ENCODE data around the gene SUV39H1. TPM values are rescaled to one million over a fixed set of nuclear protein-coding genes. Genes with fewer than 3 reads are reported as not detected.
A peak's percentile ranks its signal among the peaks of the same experiment; 100 is the strongest.
"Not testable (repeated sequence)": the region's sequence is repeated elsewhere in the genome, so short reads cannot be mapped to it uniquely, and the experiment has no call there.

SUV39H1 gene, protein sequence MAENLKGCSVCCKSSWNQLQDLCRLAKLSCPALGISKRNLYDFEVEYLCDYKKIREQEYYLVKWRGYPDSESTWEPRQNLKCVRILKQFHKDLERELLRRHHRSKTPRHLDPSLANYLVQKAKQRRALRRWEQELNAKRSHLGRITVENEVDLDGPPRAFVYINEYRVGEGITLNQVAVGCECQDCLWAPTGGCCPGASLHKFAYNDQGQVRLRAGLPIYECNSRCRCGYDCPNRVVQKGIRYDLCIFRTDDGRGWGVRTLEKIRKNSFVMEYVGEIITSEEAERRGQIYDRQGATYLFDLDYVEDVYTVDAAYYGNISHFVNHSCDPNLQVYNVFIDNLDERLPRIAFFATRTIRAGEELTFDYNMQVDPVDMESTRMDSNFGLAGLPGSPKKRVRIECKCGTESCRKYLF
- total RNA-seq: 1 to 10 TPM; 2.7 to 8.6 (median 7.1) TPM

- intact Hi-C loops (cut with DNase I): no loop called here
- DNase-seq: peak; percentile 88 to 89
- Histone ChIP-seq H3K36me3 (no peaks in the 10 kb centered on the region), H3K27ac (peak within 1 kb of the TSS; percentile 53 to 76 (median 75)), H3K9me3 (no peaks in the 10 kb centered on the region), H3K4me3 (replicated peaks in 1 of 3) (peak within 1 kb of the TSS; percentile 15 to 44 (median 35)), H3K27me3 (no peaks in the 10 kb centered on the region), H3K4me1 (no peaks in the 10 kb centered on the region)
- TF ChIP-seq, protein P1, sequence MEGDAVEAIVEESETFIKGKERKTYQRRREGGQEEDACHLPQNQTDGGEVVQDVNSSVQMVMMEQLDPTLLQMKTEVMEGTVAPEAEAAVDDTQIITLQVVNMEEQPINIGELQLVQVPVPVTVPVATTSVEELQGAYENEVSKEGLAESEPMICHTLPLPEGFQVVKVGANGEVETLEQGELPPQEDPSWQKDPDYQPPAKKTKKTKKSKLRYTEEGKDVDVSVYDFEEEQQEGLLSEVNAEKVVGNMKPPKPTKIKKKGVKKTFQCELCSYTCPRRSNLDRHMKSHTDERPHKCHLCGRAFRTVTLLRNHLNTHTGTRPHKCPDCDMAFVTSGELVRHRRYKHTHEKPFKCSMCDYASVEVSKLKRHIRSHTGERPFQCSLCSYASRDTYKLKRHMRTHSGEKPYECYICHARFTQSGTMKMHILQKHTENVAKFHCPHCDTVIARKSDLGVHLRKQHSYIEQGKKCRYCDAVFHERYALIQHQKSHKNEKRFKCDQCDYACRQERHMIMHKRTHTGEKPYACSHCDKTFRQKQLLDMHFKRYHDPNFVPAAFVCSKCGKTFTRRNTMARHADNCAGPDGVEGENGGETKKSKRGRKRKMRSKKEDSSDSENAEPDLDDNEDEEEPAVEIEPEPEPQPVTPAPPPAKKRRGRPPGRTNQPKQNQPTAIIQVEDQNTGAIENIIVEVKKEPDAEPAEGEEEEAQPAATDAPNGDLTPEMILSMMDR (IDR thresholded peaks at IDR 0.05): no peak
- TF ChIP-seq POLR2A (IDR thresholded peaks at IDR 0.05): peak in 1 of 2 donors; percentile 85
- no CpG with 5 or more reads among the region's 66 CpGs for WGBS, 2 donors
These were observed at the start of gene SUV39H1 for GRCh38 chrX:48696301-48696908. TSS of gene SUV39H1 (plus strand) at chrX:48696734. CDS start at chrX:48696785, 51 bp downstream.

DNA sequence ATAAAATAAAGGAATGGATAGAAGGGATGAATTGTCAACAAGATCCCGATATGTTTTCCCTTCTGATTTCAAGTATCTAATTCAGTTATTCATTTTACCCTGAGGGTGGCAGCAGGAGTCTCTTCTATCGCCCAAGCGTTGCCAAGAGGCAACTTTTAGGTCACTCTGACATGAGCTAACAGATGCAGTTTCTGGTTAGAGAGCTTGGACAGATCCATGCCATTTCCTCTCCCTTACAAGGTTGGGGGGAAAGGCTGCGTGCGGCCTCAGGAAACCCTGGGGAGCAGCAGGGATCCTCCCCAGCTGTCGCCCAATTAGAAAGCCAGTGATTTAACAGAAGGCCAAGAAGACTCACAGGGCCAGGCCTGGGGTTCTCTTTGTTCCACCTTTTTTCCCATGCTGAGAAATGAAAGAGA is 48.2 kb upstream of the SUV39H1 start:
- H3K4me3 ChIP-seq (replicated peaks in 1 of 3): no peak overlapping the region
- no peaks in the 10 kb centered on the region for H3K27me3 ChIP-seq
- WGBS, 2 donors: 9 to 12% methylated on average over 6 of the region's 6 CpGs
- intact Hi-C loops (cut with DNase I): no loop called here
- no peak for TF ChIP-seq POLR2A (IDR thresholded peaks at IDR 0.05)
- TF ChIP-seq, protein P1 (IDR thresholded peaks at IDR 0.05): peak in 3 of 6 experiments; percentile 7 to 38 (median 24)
- no peaks in the 10 kb centered on the region for H3K36me3 ChIP-seq
- DNase-seq: peak; percentile 24 to 34
- no peaks in the 10 kb centered on the region for H3K9me3 ChIP-seq
- no peaks in the 10 kb centered on the region for H3K4me1 ChIP-seq
- no peak overlapping the region for H3K27ac ChIP-seq

GRCh38 chrX:48649102-48649501 is 47.4 kb upstream of the SUV39H1 start:
- no peaks in the 10 kb centered on the region for H3K36me3 ChIP-seq
- no peak for DNase-seq
- H3K4me3 ChIP-seq (replicated peaks in 1 of 3): no peak overlapping the region
- intact Hi-C loops (cut with DNase I): no loop called here
- no peak for TF ChIP-seq POLR2A (IDR thresholded peaks at IDR 0.05)
- TF ChIP-seq, protein P1 (IDR thresholded peaks at IDR 0.05): no peak
- WGBS, 2 donors: 90% methylated on average over 3 of the region's 3 CpGs
- H3K4me1 ChIP-seq: no peaks in the 10 kb centered on the region
- H3K27me3 ChIP-seq: no peaks in the 10 kb centered on the region
- no peaks in the 10 kb centered on the region for H3K9me3 ChIP-seq
- no peak overlapping the region for H3K27ac ChIP-seq

GRCh38 chrX:48652055-48652579 is 44.4 kb upstream of the SUV39H1 start:
- H3K36me3 ChIP-seq; H3K4me3 ChIP-seq (replicated peaks in 1 of 3); DNase-seq; H3K27ac ChIP-seq; H3K27me3 ChIP-seq; intact Hi-C loops (cut with DNase I); H3K9me3 ChIP-seq; H3K4me1 ChIP-seq: not testable (repeated sequence)
- 67 to 70% methylated on average over 5 of the region's 5 CpGs for WGBS, 2 donors

DNA sequence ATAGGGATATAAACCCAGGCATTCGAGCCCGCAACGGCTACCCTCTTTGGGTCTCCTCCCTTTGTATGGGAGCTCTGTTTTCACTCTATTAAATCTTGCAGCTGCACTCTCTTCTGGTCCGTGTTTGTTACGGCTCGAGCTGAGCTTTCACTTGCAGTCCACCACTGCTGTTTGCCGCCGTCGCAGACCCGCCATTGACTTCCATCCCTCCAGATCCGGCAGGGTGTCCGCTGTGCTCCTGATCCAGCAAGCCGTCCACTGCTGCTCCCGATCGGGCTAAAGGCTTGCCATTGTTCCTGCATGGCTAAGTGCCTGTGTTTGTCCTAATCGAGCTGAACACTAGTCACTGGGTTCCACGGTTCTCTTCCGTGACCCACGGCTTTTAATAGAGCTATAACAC is 41.8 kb upstream of the SUV39H1 start:
- H3K27me3 ChIP-seq; H3K36me3 ChIP-seq; H3K27ac ChIP-seq; intact Hi-C loops (cut with DNase I); H3K9me3 ChIP-seq; DNase-seq; H3K4me3 ChIP-seq (replicated peaks in 1 of 3); H3K4me1 ChIP-seq: not testable (repeated sequence)
- 63 to 69% methylated on average over 15 to 18 of the region's 19 CpGs for WGBS, 2 donors

GRCh38 chrX:48659686-48660085 is 36.8 kb upstream of the SUV39H1 start:
- intact Hi-C loops (cut with DNase I); H3K4me1 ChIP-seq; H3K27ac ChIP-seq; DNase-seq; H3K9me3 ChIP-seq; H3K36me3 ChIP-seq; H3K27me3 ChIP-seq; H3K4me3 ChIP-seq (replicated peaks in 1 of 3): not testable (repeated sequence)
- WGBS, 2 donors: 92 to 93% methylated on average over 9 to 10 of the region's 34 CpGs
